ENCODE measurements around the gene LRSAM1. TPM values are rescaled to one million over a fixed set of nuclear protein-coding genes. Genes with fewer than 3 reads are reported as not detected.

LRSAM1 gene
- total RNA-seq, 2 experiments from 2014 or later = 23.4 to 25.2 TPM

Other genes starting within 250 kb of the LRSAM1 start
- gene GARNL3, start 186.7 kb upstream of the LRSAM1 start, total RNA-seq = 1 to 10 TPM; 4.1 to 4.5 TPM
- gene SLC2A8, start 54.3 kb upstream of the LRSAM1 start, total RNA-seq = 1 to 10 TPM; 5.3 to 6.5 TPM
- gene ZNF79, start 27.1 kb upstream of the LRSAM1 start, total RNA-seq = 10 to 100 TPM; 14.3 to 16.0 TPM
- 1,000 to 10,000 TPM; 1,573 to 1,585 TPM for gene RPL12, start 104 bp upstream of the LRSAM1 start, total RNA-seq
- gene STXBP1, start 160.8 kb downstream of the LRSAM1 start, total RNA-seq = 10 to 100 TPM; 18.3 to 22.8 TPM

All from activated CD8-positive, alpha-beta memory T cell treated with anti-CD3 and anti-CD28 coated beads for 36 hours (primary cell).